Smooth muscle cell of the pulmonary artery (primary cell): Measurements from ENCODE around the gene FMR1. TPM values are rescaled to one million over a fixed set of nuclear protein-coding genes. Genes with fewer than 3 reads are reported as not detected.

Source experiments
- total RNA-seq: library from RNA; depleted of rRNA; stranded (reverse); fragments of >200 nt; gene quantifications from 2 replicates; pipeline ENCODE4 v1.2.3, GENCODE V29; 2014

The FMR1 gene
- total RNA-seq: 16.4 and 23.1 TPM in 2 replicates

DNA sequence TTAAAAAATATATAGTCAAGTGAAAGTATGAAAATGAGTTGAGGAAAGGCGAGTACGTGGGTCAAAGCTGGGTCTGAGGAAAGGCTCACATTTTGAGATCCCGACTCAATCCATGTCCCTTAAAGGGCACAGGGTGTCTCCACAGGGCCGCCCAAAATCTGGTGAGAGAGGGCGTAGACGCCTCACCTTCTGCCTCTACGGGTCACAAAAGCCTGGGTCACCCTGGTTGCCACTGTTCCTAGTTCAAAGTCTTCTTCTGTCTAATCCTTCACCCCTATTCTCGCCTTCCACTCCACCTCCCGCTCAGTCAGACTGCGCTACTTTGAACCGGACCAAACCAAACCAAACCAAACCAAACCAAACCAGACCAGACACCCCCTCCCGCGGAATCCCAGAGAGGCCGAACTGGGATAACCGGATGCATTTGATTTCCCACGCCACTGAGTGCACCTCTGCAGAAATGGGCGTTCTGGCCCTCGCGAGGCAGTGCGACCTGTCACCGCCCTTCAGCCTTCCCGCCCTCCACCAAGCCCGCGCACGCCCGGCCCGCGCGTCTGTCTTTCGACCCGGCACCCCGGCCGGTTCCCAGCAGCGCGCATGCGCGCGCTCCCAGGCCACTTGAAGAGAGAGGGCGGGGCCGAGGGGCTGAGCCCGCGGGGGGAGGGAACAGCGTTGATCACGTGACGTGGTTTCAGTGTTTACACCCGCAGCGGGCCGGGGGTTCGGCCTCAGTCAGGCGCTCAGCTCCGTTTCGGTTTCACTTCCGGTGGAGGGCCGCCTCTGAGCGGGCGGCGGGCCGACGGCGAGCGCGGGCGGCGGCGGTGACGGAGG lies at the start of gene FMR1:
FMR1 (plus strand) TSS at position 728 of the 831 bp plus-strand sequence. CDS start 261 bp downstream, outside the sequence.

GRCh38 chrX:147981038-147981752 lies 69.5 kb downstream of the FMR1 start, which contains the start of gene FMR1NB:
Gene FMR1NB (plus strand): TSS chrX:147981337. CDS start chrX:147981403, 66 bp downstream.

Other genes with a start within 250 kb of the FMR1 start
- gene FMR1NB, start 69.4 kb downstream of the FMR1 start, total RNA-seq: not detected in 2 replicates